ENCODE data around the gene GAGE10. TPM values are rescaled to one million over a fixed set of nuclear protein-coding genes. Genes with fewer than 3 reads are reported as not detected.
"Not testable (repeated sequence)": the region's sequence is repeated elsewhere in the genome, so short reads cannot be mapped to it uniquely, and the experiment has no call there.

GAGE10 gene
- total and polyA plus RNA-seq, 9 donors = not detected

DNA sequence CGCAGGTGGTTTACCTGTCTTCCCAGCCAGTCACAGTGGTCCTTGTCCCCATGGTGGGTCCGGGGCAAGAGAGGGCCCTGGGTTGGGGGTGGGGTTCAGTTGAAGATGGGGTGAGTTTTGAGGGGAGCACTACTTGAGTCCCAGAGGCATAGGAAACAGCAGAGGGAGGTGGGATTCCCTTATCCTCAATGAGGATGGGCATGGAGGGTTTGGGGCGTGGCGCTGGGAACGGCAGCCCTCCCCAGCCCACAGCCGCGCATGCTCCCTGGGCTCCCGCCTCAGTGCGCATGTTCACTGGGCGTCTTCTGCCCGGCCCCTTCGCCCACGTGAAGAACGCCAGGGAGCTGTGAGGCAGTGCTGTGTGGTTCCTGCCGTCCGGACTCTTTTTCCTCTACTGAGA lies 18.3 kb downstream of the GAGE10 start, which contains the start of gene GAGE12J:
TSS of gene GAGE12J (plus strand) at position 301 of the 400 bp plus-strand sequence. CDS start 1,157 bp downstream, outside the sequence.
- DNase-seq; H3K36me3 ChIP-seq (ENCODE audit: control insufficient read depth, insufficient read depth, low read length); H3K4me1 ChIP-seq (ENCODE audit: control insufficient read depth, insufficient read depth, low read length); H3K27me3 ChIP-seq (ENCODE audit: control insufficient read depth, insufficient read depth, low read length); H3K27ac ChIP-seq (ENCODE audit: low read length); H3K9me3 ChIP-seq (replicated peaks; ENCODE audit: control insufficient read depth, low read depth, low read length); H3K4me3 ChIP-seq (ENCODE audit: low read length): not testable (repeated sequence)
- no CpG with 5 or more reads among the region's 16 CpGs for WGBS (ENCODE audit: insufficient coverage)

DNA sequence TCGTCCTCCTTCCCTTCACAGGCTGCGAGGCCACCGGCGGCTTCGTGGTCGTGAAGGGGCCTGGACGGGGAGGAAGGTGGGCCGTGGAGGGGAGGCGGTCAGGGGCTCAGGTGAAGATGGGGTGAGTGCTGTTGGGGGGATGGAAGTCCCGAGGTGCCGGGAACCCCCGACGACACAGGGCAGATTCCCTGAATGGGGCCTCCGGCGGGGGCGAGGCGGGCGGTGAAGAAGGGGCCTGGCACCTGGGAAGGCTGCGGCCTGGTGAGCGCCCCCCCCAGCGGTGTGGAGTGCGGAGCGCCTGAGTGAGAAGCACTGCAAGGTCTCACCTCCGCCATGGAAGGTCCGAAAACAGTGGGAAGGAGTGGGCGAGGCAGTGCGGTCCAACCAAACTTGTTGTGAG lies 18.8 kb downstream of the GAGE10 start:
- WGBS (ENCODE audit: insufficient coverage) = no CpG with 5 or more reads among the region's 27 CpGs
- not testable (repeated sequence) for H3K36me3 ChIP-seq (ENCODE audit: control insufficient read depth, insufficient read depth, low read length); H3K27ac ChIP-seq (ENCODE audit: low read length); H3K9me3 ChIP-seq (replicated peaks; ENCODE audit: control insufficient read depth, low read depth, low read length); H3K4me1 ChIP-seq (ENCODE audit: control insufficient read depth, insufficient read depth, low read length); H3K4me3 ChIP-seq (ENCODE audit: low read length); DNase-seq; H3K27me3 ChIP-seq (ENCODE audit: control insufficient read depth, insufficient read depth, low read length)

DNA sequence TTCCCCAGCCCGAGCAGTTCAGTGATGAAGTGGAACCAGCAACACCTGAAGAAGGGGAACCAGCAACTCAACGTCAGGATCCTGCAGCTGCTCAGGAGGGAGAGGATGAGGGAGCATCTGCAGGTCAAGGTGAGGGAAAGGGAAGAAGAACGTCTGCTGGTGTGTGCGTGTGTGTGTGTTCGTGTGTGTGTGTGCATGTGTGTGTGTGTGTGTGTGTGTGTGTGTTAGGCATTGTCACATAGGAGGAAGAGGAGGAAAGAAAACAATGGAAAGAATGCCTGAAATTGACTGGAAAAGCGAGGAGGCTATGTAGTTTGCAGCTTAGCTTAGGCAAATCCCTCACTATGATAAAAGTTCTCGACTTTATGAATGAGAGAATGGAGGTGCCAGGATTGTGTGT lies 20.3 kb downstream of the GAGE10 start:
- not testable (repeated sequence) for H3K36me3 ChIP-seq (ENCODE audit: control insufficient read depth, insufficient read depth, low read length); H3K9me3 ChIP-seq (replicated peaks; ENCODE audit: control insufficient read depth, low read depth, low read length); H3K4me3 ChIP-seq (ENCODE audit: low read length); H3K27ac ChIP-seq (ENCODE audit: low read length); DNase-seq; H3K27me3 ChIP-seq (ENCODE audit: control insufficient read depth, insufficient read depth, low read length); H3K4me1 ChIP-seq (ENCODE audit: control insufficient read depth, insufficient read depth, low read length)
- no CpG with 5 or more reads among the region's 7 CpGs for WGBS (ENCODE audit: insufficient coverage)

DNA sequence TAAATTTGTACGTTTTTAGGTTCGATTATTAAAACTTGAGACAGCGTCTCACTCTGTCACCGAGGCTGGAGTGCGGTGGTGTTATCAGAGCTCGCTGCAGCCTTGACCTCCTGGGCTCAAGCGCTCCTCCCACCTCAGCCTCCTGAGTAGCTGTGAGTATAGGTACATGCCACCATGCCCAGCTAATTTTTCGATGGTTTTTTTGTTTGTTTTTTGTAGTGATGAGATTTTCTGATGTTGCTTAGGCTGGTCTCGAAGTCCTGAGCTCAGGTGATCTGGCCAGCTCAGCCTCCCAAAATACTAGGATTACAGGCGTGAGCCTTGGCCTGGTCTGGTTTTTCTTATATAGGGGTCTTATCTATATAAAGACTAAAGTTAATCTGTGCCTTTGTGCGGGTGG lies 27.0 kb downstream of the GAGE10 start:
- not testable (repeated sequence) for H3K9me3 ChIP-seq (replicated peaks; ENCODE audit: control insufficient read depth, low read depth, low read length); DNase-seq; H3K4me3 ChIP-seq (ENCODE audit: low read length); H3K27me3 ChIP-seq (ENCODE audit: control insufficient read depth, insufficient read depth, low read length); H3K36me3 ChIP-seq (ENCODE audit: control insufficient read depth, insufficient read depth, low read length); H3K4me1 ChIP-seq (ENCODE audit: control insufficient read depth, insufficient read depth, low read length); H3K27ac ChIP-seq (ENCODE audit: low read length)
- whole genome bisulfite sequencing (ENCODE audit: insufficient coverage) = no CpG with 5 or more reads among the region's 11 CpGs

DNA sequence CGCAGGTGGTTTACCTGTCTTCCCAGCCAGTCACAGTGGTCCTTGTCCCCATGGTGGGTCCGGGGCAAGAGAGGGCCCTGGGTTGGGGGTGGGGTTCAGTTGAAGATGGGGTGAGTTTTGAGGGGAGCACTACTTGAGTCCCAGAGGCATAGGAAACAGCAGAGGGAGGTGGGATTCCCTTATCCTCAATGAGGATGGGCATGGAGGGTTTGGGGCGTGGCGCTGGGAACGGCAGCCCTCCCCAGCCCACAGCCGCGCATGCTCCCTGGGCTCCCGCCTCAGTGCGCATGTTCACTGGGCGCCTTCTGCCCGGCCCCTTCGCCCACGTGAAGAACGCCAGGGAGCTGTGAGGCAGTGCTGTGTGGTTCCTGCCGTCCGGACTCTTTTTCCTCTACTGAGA lies 27.8 kb downstream of the GAGE10 start, which contains the start of gene GAGE13:
TSS of gene GAGE13 (plus strand) at position 301 of the 400 bp plus-strand sequence. CDS start 1,156 bp downstream, outside the sequence.
- not testable (repeated sequence) for H3K4me3 ChIP-seq (ENCODE audit: low read length); H3K4me1 ChIP-seq (ENCODE audit: control insufficient read depth, insufficient read depth, low read length); H3K36me3 ChIP-seq (ENCODE audit: control insufficient read depth, insufficient read depth, low read length); H3K27ac ChIP-seq (ENCODE audit: low read length); H3K9me3 ChIP-seq (replicated peaks; ENCODE audit: control insufficient read depth, low read depth, low read length); H3K27me3 ChIP-seq (ENCODE audit: control insufficient read depth, insufficient read depth, low read length); DNase-seq
- no CpG with 5 or more reads among the region's 16 CpGs for WGBS (ENCODE audit: insufficient coverage)

DNA sequence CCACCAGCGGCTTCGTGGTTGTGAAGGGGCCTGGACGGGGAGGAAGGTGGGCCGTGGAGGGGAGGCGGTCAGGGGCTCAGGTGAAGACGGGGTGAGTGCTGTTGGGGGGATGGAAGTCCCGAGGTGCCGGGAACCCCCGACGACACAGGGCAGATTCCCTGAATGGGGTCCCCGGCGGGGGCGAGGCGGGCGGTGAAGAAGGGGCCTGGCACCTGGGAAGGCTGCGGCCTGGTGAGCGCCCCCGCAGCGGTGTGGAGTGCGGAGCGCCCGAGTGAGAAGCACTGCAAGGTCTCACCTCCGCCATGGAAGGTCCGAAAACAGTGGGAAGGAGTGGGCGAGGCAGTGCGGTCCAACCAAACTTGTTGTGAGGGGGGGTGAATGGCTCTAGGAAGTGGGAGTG lies 28.4 kb downstream of the GAGE10 start:
- H3K27ac ChIP-seq (ENCODE audit: low read length); H3K9me3 ChIP-seq (replicated peaks; ENCODE audit: control insufficient read depth, low read depth, low read length); H3K4me3 ChIP-seq (ENCODE audit: low read length); H3K27me3 ChIP-seq (ENCODE audit: control insufficient read depth, insufficient read depth, low read length); H3K36me3 ChIP-seq (ENCODE audit: control insufficient read depth, insufficient read depth, low read length); H3K4me1 ChIP-seq (ENCODE audit: control insufficient read depth, insufficient read depth, low read length); DNase-seq: not testable (repeated sequence)
- no CpG with 5 or more reads among the region's 26 CpGs for WGBS (ENCODE audit: insufficient coverage)

DNA sequence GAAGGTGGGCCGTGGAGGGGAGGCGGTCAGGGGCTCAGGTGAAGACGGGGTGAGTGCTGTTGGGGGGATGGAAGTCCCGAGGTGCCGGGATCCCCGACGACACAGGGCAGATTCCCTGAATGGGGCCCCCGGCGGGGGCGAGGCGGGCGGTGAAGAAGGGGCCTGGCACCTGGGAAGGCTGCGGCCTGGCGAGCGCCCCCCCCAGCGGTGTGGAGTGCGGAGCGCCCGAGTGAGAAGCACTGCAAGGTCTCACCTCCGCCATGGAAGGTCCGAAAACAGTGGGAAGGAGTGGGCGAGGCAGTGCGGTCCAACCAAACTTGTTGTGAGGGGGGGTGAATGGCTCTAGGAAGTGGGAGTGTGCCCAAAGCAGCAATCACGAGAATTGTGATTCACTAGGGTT lies 38.0 kb downstream of the GAGE10 start:
- not testable (repeated sequence) for H3K4me3 ChIP-seq (ENCODE audit: low read length); DNase-seq
- no CpG with 5 or more reads among the region's 24 CpGs for WGBS (ENCODE audit: insufficient coverage)

DNA sequence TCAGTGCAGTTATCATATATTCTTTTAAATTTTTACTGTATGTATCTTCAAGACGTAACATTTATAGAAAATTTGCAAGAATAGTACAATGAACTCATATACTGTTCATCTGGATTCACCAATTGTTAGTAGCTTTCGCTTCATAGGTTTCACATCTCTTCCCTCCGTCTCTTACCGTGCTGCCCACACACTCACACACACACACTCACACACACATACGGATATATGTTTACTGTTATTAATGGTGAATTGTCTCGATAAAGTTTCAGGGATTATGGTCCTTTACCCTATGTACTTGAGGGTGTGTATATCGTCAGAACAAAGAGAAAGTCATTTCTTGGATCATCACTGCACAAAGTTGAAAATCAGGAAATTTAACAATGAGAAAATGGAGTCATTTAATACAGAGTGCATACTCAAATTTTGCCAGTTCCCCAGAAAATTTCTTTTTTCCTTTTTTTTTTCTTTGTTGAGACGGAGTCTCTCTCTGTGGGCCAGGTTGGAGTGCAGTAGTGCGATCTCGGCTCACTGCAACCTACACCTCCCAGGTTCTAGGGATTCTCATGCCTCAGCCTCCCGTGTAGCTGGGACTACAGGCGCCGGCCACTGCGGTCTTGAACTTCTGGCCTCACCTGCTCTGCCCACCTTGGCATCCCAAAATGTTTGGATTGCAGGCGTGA lies 41.2 kb downstream of the GAGE10 start:
- H3K27me3 ChIP-seq (ENCODE audit: control insufficient read depth, insufficient read depth, low read length); H3K4me3 ChIP-seq (ENCODE audit: low read length); H3K9me3 ChIP-seq (replicated peaks; ENCODE audit: control insufficient read depth, low read depth, low read length); H3K4me1 ChIP-seq (ENCODE audit: control insufficient read depth, insufficient read depth, low read length); H3K27ac ChIP-seq (ENCODE audit: low read length); DNase-seq; H3K36me3 ChIP-seq (ENCODE audit: control insufficient read depth, insufficient read depth, low read length): not testable (repeated sequence)
- no CpG with 5 or more reads among the region's 15 CpGs for WGBS (ENCODE audit: insufficient coverage)

More for the DNA sequence above, 38.0 kb downstream of the GAGE10 start:
- H3K9me3 ChIP-seq (replicated peaks; ENCODE audit: control insufficient read depth, low read depth, low read length); H3K27me3 ChIP-seq (ENCODE audit: control insufficient read depth, insufficient read depth, low read length); H3K27ac ChIP-seq (ENCODE audit: low read length); H3K4me1 ChIP-seq (ENCODE audit: control insufficient read depth, insufficient read depth, low read length); H3K36me3 ChIP-seq (ENCODE audit: control insufficient read depth, insufficient read depth, low read length): not testable (repeated sequence)

DNA sequence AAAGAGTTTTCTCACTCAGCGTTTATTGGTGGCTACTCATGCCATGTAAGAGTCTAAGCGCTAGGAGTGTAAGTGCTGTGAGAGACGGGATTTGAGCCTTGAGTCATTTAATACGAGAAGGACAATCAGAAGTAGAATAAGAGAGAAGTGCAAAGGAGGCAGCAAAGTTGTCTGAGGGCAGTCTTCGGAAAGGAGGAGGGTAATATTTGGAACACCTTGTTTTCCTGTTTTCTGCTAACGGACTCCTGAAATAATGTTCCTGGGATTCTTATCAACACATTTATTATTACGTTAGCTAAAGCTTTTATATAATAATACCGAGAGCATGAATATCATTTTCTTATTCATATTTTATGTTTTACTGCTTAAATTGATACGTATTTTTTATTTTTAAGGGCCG lies 42.0 kb downstream of the GAGE10 start:
- DNase-seq; H3K27ac ChIP-seq (ENCODE audit: low read length); H3K36me3 ChIP-seq (ENCODE audit: control insufficient read depth, insufficient read depth, low read length); H3K4me3 ChIP-seq (ENCODE audit: low read length); H3K27me3 ChIP-seq (ENCODE audit: control insufficient read depth, insufficient read depth, low read length); H3K9me3 ChIP-seq (replicated peaks; ENCODE audit: control insufficient read depth, low read depth, low read length); H3K4me1 ChIP-seq (ENCODE audit: control insufficient read depth, insufficient read depth, low read length): not testable (repeated sequence)
- 73% methylated on average over 2 of the region's 10 CpGs for WGBS (ENCODE audit: insufficient coverage)

DNA sequence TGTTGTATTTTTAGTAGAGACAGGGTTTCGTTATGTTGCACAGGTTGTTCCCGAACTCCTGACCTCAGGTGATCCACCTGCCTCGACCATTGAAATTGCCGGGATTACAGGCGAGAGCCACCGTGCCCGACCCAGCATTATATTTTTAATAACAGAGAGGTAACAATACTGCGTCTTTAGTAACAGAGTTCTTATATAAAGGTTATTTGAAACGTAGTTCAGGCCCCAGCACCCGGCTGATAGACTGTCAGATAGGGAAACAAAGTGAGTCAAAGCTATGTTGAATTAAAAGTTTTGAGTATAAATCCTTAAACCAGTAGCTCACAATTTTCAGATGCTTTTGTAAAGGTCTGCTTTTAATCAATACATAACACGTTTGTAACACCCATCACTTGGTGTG lies 42.7 kb downstream of the GAGE10 start:
- not testable (repeated sequence) for H3K27me3 ChIP-seq (ENCODE audit: control insufficient read depth, insufficient read depth, low read length); H3K27ac ChIP-seq (ENCODE audit: low read length); H3K9me3 ChIP-seq (replicated peaks; ENCODE audit: control insufficient read depth, low read depth, low read length); H3K36me3 ChIP-seq (ENCODE audit: control insufficient read depth, insufficient read depth, low read length); DNase-seq; H3K4me1 ChIP-seq (ENCODE audit: control insufficient read depth, insufficient read depth, low read length); H3K4me3 ChIP-seq (ENCODE audit: low read length)
- WGBS (ENCODE audit: insufficient coverage) = 79% methylated on average over 3 of the region's 11 CpGs

Measured in muscle of leg (tissue), 11 donors.